GM19438 (cell line): ENCODE data around the gene SYTL5.

Experiments
- ATAC-seq: cut with Tn5 transposase; IDR thresholded peaks from one replicate; pipeline ENCODE4 v1.9.1; 2021; ENCODE audit warnings: low read depth; ENCODE audit not compliant: unreplicated experiment

Gene SYTL5

DNA sequence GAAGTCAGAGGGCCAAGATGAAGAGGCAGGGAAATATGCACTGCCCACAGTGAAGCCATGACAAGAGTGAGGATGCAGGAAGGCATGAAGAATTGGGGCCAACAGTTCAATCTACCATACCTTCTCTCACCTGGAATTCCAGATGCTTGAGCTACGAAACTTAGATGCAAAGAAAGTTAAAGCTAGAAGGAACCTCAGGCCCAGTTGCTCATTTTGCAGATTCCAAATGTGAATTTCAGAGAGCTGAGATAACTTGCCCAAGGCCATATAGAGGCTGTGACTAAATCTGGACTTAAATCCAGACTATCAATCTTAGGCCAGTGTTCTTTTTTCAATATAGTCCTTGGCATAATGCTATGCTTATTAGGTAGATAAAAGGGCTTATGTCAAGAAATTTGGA is 121.6 kb downstream of the SYTL5 start:
- ATAC-seq, result no peak

DNA sequence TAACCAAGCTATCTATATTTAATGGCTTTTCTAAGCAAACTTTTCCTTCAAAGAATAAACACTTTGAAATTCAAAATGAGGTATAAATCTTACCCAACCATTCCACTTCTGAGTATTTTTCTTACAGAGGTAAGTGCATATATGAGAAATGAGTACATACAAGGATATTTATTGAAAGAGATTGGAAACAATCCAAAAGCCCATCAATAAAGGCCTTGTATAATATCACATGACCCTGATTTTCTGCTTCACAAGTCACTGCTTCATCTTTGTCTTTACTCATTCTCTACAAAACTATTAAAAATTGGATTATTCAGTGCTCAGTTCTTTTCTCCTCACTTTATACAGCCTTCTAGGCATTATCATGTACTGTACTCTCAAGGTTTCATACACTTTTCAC is 123.0 kb downstream of the SYTL5 start:
- ATAC-seq, result no peak

DNA sequence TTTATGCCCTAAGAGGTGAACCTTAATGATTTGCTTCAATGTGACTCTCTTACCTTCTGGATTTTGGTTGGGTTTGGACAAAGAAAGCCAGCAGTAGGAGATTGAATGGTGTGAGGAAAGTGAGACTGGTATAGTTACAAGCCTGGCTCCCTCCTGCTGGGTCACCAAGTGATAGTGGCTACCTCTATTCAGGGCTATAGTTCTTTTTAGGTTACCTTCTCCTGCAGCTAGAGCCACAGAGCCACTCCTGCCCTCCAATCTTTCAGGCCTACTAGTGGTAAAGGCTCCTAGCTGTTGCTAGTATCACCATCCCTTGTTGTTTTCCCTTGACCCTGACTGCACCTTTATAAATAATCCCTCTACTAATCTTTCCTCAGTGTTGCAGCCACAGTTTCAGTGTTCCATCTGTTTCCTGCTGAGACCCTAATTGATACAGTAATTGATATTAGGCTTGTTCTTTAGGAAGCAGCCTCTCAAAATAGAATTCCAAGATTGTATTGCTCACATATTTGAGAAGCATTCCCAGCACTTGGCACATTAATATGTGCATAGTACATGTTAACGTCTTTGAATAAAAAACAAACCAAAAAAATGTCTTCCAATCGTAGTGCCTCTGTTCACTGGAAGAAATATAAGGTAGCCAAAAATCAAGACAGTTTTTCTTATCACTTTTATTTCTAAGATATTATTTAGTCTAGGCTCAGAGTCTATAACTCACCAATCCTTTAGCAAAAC is 132.0 kb downstream of the SYTL5 start:
- ATAC-seq, result no peak

DNA sequence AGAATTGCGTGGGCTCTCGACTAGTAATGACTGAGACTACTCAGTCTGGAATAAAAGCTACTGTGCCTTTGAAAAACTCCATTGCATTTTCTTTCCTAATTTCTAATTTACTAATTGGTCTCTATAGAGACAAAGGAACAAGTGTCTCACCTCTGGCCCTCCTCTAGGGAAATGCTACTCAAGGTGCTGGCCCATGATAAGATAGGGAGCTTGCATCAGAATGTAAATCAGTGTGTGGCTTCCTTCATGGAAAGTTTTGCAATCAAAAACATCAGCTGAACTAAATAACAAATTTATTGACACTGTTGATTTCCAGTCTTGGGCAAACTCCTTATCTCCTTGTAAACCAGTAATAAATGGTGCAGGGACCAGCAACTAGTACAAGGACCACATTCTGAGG is 132.5 kb downstream of the SYTL5 start:
- no peak for ATAC-seq

DNA sequence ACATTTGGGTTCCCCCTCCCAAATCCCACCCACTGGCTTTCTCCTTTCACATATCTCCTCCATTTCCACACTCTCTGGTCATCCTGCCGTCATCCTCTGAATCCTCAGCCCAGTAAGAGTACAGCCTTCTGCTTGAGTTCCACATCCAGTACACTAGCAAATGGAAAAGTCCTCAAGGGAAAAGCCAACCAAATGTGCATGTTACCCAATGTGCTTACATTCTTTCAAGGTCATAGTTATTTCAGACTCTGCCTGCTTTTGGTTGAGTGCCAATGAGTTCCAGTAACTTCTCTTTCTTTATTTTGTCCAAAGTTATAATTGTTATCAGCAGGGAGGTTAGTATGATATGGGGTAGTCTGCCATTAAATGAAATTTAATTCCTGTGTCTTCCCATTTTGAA is 136.3 kb downstream of the SYTL5 start:
- no peak for ATAC-seq

DNA sequence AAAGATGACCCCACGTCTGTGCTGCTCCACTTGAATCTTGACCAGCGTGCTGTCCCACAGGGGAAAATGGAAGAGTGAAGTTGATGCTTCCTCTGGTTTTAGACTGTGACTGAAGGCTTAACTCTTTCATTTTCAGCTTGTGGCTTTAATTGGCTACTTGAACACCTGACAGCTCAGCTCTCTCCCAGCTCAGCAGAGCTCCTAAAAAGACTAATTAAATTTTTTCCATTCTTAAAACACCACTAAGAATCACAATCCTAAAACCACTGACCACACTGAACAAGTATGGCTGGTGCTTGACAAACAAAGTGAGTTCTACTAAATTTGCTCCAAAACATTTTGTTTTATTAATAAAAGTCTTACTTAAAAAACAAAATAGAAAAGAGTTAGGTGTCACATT is 142.7 kb downstream of the SYTL5 start:
- no peak for ATAC-seq

DNA sequence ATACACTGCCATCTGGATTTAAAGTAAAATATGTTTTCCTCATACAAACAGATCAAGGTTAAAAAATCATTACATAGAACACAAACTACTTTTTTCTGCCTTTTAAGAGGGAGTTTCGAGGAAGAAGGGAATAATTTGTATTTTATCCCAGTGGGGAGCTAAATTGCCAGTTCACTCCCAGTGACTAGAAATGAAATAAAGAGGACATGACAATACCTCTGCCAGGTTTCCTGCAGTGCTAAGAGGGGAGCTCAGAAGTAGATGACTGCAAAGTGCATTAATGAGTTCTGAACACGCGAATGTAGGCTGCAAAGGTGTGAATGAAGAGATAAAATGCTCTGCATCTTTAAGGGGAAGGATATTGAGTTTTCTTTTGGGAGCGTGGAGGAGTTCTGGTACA is 144.6 kb downstream of the SYTL5 start:
- ATAC-seq, result no peak

DNA sequence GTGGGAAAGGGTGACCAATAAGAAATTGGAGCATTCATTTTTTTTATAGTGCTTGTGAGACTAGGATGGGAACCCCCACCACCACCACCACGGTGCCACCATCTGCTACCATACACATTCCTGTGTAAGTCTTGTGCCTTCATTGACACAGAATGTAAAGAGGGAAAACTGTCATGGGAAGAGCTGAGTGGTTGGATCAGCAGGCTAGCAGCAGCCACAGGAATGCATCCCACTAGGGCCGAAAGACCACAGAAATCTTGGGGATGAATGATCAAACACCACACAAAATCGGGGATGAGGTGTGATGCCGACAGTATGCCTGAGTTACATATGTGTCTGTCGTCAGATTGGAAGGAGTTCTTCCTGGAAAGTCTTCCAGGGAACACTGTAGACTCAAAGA is 145.1 kb downstream of the SYTL5 start:
- ATAC-seq, result no peak

DNA sequence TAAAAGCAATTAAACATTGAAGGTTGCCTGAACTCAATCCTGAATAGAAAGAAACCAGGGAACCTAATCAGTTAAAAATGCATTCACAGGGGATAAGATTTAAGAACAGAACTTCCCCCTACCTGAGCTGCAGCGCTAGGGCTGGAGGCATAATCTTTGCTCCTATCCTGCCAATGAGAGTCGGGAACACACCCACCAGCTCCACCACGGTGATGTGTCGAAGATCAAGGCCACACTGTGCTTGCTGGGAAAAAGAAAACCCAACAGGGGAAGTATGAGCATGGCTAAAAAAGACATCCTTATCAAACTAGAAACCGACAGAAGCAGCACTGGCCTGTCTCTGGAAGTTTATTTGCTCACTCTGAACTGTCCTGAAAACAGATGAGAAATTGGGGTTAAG is 148.0 kb downstream of the SYTL5 start:
- no peak for ATAC-seq

DNA sequence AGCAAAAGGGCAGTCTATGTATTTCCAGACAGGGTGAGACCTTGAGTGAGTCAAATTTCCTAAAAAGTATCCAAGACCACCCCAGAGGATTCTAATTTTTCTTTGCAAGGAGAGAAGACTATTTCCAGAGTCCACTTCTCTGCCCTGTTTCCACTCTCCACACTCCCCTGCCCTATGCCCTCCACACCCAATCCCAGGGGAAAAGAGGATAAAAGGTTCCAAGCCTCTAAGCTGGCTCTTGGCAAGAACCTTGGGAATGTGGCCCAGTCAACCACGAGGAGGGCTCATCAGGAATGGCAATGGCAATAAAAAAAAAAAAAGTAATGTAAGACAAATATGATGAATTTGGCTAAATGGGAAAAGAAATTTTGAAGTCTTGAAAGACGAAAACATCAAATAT is 148.5 kb downstream of the SYTL5 start:
- ATAC-seq, result no peak

DNA sequence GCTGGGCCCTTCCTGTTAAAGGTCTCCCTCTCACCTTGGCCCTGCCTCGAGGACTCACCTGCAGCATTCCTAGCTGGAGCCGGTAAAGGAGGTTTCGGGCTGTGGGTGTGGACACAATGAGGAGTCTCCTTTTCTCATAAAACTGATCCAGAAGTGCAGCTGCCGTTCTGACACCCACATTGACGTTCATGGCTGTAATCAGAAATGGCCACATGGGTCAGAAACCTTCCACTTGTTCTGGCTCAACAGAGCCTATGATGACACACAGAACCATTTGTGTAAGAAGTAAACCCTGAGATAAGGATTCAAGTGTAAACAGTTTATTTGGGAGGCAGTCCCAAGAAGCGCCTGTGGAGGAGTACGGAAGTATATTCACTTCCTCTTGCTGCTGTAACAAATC is 150.5 kb downstream of the SYTL5 start:
- ATAC-seq, result no peak

DNA sequence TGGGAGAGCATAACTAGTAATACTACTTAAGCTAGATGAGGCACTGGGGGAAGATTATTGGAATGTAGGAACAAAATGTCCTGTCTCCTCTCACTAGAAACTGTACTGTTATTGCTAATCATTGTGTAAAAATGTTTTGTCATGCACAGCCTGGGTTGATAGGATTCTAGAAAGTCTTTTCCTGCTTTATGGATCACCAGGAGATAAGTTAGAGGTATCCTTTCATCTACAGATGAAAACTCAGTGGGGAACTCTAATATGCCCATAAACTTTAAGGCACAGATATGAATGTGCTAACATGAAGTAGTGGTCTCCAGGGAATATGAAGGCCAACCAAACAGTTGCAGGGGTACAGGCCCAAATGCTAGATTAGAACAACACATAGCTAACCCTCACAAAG is 156.8 kb downstream of the SYTL5 start:
- no peak for ATAC-seq

DNA sequence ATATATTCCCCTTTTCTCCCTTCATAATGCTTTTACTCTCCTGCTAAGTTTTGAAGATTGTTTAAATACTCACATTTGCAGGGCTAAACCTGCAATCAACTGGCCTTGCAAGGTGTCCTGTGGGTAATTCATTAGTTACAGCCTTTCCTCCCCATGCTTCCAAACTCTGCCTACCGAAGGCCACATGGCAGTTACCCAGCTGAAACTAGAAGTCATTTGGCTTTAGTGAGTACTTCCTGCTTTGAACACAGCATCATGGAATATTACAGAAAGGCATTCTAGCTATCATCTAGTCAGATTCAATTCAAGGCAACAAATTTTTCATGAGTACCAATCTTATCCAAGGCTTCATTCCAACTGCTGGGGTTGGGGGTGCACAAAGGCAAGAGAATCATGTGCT is 158.7 kb downstream of the SYTL5 start:
- ATAC-seq, result no peak

DNA sequence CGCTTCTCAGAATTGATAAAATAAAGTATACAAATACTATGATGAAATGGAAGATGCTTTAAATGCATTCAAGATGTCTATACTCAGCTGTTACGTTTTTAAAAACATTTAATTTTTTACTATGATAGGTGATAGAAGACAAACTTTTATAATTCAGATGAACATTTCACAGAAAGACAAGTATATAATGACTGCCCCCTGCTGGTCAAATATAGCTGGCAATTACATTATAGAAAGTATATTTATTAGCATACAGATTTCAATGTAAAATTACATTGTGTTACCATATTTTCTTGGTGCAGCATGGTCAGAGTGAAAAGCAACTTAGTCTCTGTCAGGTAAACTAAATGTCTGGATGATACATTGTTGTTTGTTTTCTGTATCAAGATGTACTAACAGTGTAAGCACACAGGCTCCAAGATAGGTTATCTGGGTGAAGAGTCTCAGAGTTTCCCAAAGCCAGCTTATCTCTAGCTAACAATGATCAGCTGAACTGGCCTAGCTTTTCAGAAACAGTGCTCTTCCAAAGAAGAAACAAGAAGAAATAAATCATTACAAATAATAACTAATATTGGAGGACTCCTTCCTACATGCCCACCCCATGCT is 160.2 kb downstream of the SYTL5 start:
- no peak for ATAC-seq

DNA sequence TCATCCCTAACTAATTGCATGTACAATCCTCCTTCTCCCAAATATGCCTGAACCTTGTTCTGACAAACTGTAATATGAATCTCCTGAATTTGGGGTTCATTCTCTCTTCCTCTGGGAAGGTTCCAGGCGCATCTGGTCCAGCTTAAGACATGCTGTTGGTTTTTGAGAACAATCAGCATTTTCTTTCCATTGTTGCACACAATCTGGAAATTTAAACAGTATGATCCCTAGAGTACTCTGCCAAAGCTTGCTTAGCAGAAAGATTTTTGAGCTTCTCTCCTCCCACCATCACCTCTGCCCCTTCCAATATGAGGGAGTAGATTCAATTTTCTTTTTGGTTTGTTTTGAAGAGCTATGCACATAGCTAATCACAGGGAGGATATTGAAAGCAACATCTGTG is 164.2 kb downstream of the SYTL5 start:
- no peak for ATAC-seq

DNA sequence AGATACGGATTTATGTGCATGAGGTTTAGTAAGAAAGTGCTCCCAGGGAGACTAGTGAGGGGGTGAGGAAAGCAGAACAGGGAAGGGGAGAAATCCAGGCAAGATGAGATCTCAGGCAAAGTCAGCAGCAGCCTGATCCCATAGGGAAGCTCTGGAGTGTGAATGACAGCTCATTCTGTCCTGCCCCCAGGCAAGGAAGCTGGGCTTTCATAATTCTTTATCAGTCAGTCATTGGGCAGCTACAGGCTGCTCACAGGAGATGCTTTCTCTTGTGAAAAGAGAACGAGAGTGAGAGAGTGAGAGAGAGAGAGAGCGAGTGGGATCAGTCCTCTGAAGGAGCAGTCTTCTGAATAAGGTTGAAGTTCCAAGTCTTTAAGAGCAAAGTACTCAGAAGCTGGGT is 166.2 kb downstream of the SYTL5 start:
- no peak for ATAC-seq

DNA sequence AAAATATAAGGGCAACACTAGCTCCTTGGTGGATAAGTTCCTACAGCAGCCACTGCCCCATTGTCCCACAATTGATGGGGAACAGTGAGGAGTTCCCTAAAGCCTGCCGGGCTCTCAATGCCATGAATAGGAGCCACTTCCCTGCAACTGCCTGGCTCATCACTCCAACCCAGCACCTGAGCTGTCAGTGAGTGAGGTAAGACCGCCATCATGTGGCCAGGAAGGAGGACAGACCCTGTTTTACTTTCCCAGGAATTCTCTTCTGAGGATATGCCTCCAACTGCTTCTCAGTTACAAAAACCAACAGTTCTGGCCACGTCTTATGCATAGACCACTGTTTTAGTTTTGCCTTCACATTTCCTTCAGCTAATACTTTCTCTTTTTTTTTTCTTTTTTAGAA is 168.8 kb downstream of the SYTL5 start:
- ATAC-seq, result no peak

DNA sequence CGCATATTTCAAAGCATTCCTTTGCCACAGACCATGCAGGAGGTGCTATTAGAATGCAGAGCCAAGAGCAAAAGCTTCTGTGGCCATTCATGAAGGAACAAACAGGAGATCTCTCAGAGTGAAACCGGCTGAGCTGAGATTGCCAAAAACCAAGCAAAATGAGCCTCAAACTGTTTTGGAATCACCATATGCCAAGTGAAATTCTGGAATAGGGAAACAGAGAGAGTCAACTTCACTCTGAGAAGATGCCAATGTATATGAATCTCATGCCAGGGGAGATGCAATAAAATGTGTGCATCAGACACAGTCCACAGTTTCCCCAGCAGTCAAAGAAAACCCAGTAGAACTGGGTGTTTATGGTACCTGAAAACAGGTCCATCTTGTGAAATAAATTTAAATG is 172.0 kb downstream of the SYTL5 start:
- ATAC-seq, result no peak
